GM19193 (cell line): Measurements from ENCODE around the gene SRCAP.

Source experiments
- POLR2A ChIP-seq: IDR thresholded peaks from 4 replicates; pipeline ENCODE4 v1.6.1; 2011; ENCODE audit not compliant: insufficient read depth, insufficient read length; ENCODE audit errors: extremely low read depth

SRCAP gene

GRCh38 chr16:30777591-30778297 is 78.8 kb downstream of the SRCAP start:
- TF ChIP-seq POLR2A, result no peak

GRCh38 chr16:30778549-30779244 is 79.7 kb downstream of the SRCAP start:
- TF ChIP-seq POLR2A, result no peak

- TF ChIP-seq POLR2A, result no peak
These were observed 80.6 kb downstream of the SRCAP start for GRCh38 chr16:30779596-30779995.

- TF ChIP-seq POLR2A, result no peak
These were observed 81.0 kb downstream of the SRCAP start for GRCh38 chr16:30780021-30780420.

GRCh38 chr16:30780549-30780948 is 81.6 kb downstream of the SRCAP start:
- no peak for TF ChIP-seq POLR2A

GRCh38 chr16:30782486-30783279 is 83.7 kb downstream of the SRCAP start:
- TF ChIP-seq POLR2A, result no peak

GRCh38 chr16:30783280-30784109 is 84.5 kb downstream of the SRCAP start:
- TF ChIP-seq POLR2A, result no peak

GRCh38 chr16:30784215-30784614 is 85.2 kb downstream of the SRCAP start:
- no peak for TF ChIP-seq POLR2A

GRCh38 chr16:30785126-30786106 is 86.4 kb downstream of the SRCAP start:
- TF ChIP-seq POLR2A, result no peak

GRCh38 chr16:30786115-30786935 is 87.4 kb downstream of the SRCAP start:
- no peak for TF ChIP-seq POLR2A

GRCh38 chr16:30786936-30787612 is 88.1 kb downstream of the SRCAP start, which contains the start of gene ZNF629:
ZNF629 (minus strand) TSS chr16:30787205; CDS start chr16:30784482, 2,723 bp downstream.
- no peak for TF ChIP-seq POLR2A
